GM21526 (cell line): ENCODE results near the gene RNU7-1.
A peak's percentile ranks its signal among the peaks of the same experiment; 100 is the strongest.

Source experiments
- ATAC-seq: cut with Tn5 transposase; IDR thresholded peaks from one replicate; pipeline ENCODE4 v1.9.1; 2021; ENCODE audit warnings: moderate library complexity; ENCODE audit not compliant: unreplicated experiment, low FRiP score

The RNU7-1 gene

DNA sequence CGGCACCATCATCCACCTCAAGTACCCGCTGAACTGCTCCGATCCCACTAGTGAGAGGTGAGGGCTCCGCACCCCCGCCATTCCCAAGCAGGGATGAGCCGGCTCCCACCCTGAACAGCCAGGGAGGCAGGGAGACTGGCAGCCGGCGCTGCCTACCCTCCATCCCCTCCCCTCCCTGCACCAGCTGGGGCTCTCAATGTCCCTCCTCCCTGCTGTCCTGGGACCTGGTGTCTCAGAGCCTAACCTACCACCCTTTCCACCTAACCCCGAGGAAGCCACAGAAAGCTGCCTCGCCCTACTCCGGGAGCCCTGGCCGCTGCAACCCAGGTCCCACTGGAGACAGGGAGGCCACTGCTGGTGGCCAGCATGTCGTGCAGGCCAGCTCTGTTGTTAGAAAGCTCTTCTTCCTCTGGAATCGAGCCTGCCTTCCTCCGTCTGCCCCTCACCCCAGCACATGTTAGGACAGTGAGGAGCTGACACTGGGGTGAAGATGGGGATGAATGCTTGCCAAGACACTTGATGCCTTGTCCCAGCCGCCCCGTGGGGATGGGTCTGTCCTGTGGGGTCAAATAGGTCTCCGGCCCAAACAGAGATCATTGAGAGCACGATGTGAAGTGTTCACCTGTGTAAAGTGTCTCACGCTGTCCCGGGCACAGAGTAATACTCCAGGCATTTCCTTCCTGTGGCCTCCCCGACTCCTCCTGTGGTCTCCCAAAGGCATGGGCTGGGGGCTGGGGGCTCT, 8.7 kb downstream of the RNU7-1 start:
- ATAC-seq = no peak

DNA sequence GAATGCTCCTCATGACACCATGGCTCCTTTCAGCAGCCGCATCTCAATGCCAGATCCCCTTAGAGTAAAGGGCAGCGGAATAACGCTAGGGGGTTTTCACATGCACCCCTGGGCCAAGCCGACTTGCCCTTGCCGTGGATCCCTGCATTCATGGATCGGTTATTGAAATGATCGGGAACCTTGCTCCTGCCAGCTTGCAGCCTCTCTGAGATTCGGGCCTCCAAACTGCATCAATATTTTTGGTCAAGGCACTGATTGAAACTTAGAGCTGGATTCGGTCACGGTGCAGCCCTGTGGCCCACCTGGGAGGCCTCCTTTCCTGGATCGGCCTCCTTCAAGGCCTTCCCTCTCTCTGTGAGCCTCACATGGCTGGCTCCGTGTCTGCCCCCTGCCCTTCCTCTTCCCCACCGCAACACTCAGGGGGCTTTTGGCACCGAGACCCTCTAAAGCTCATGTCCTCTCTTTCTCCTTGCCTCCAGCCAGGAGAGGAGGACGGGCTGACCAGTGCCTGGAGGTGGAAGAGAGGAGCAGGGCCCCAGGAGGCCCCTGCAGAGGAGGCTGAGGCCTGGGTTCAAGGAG, 9.3 kb downstream of the RNU7-1 start:
- no peak for ATAC-seq

DNA sequence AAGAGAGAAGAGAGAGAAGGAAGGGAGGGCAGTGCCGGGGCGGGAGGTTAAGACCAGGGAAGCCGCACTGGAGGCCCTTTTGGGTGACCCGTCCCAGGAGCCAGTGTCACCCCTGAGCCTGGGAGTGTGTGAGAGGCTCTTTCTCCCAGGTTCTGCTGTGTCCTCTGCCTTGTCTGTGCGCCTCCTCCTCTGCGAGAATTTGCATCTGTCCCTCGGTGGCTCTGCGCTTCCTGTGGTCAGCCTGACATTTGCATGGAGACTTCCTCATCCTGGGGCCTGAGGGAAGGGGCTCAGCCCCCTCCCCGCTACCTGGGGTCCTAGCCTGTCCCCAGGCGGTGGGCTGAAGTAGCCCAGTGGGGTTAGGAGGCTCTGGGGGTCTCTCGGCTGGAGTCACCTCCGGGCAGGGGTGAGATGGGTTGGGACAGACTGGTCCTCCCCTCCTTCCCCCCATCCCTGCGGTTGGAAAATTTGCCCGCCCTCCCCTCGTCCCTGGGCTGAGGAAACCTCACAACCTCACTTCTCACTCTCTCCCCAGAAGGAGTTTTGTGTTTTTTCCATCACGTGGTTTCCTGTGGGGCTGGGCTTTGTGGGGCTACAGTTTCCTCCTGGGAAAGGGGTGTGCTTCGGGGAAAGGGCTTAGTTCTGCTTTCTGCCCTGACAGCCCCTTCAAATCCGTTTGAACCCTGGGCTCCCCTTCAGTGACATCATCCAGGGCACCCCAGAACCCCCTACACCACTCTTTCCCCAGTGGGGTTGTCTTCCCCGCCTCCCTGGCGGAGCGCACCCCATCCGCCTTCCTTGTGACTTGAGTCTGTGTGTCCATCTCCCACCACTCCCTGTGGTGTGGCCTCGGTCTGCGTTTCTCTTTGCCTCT, 10.1 kb downstream of the RNU7-1 start:
- peak; percentile 27 for ATAC-seq

DNA sequence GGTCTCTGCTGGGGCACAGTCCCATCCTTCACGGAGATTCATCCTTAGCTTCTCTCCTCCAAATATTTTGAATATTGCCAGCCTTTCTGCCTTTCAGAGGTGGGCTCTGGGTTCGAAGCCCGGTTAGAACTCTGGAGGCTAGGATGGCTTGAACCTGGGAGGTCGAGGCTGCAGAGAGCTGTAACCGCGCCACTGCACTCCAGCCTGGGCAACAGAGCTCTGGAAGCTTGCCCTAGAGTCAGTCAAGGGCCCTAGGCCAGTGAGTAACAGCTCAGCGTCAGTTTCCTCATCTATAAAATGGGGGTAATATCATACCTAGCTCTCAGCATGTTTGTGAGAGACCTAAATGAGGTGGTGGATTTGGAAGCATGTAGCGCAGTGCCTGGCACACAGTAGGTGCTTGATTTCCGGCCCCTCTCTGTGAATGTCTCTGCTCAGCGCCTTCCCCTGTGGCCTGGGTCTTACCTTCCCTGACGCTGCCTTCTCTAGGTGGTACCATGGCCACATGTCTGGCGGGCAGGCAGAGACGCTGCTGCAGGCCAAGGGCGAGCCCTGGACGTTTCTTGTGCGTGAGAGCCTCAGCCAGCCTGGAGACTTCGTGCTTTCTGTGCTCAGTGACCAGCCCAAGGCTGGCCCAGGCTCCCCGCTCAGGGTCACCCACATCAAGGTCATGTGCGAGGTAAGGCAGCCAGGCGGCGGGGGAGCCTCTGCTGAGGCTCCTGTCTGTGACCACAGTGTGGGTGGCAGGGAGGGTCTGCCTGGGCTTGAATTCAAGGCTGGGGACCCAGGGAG, 10.9 kb downstream of the RNU7-1 start:
- no peak for ATAC-seq

DNA sequence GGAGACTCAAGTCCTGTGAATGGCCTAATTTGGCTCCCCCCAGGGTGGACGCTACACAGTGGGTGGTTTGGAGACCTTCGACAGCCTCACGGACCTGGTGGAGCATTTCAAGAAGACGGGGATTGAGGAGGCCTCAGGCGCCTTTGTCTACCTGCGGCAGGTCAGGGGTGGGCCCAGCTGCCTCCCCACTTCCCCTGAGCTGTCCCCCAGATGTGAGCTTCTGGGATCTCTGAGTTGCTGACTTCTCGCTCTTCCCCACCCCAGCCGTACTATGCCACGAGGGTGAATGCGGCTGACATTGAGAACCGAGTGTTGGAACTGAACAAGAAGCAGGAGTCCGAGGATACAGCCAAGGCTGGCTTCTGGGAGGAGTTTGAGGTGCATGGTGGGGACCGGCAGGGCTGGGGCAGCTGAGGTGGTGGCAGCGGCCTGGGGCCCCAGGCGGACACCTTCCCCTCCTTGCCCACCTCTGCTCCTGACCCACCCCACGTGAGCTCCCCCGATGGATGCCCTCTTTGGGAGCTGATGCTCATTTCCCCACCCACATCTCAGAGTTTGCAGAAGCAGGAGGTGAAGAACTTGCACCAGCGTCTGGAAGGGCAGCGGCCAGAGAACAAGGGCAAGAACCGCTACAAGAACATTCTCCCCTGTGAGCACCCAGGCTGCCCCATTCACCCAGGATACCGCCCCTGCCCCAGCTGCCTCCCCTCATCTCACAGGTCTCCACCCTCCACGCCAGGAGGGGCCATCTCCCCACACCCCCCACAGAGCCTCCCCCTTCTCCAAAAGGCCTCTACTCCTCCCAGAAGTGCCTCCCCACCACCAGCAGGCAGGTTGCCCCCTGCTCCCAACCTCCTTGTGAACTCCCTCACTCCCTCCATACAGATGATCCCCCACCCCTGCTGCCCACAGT, 11.7 kb downstream of the RNU7-1 start:
- no peak for ATAC-seq

DNA sequence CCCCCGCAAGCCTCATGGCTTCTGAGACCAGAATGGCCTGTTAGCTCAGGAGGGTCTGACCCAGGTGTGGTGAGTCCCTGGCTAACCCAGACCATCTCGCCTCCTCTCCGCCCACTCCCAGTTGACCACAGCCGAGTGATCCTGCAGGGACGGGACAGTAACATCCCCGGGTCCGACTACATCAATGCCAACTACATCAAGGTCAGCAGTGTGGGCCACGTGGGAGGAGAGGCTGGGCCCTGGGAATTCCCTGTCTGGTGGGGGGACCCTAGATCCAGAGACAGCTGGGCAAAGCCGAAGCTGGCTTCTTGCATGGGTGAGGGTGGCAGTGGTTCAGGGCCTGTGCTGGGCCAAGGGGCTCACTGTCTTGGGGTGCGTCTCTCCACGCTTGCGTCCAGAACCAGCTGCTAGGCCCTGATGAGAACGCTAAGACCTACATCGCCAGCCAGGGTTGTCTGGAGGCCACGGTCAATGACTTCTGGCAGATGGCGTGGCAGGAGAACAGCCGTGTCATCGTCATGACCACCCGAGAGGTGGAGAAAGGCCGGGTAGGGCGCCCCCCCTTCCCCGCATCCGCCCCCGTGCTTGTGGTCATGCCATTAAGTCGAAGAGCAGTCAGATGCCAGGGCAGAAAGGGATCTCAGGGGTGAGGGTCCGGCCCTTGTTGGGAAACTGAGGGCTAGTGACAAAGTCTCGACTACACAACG, 12.6 kb downstream of the RNU7-1 start:
- ATAC-seq = no peak

DNA sequence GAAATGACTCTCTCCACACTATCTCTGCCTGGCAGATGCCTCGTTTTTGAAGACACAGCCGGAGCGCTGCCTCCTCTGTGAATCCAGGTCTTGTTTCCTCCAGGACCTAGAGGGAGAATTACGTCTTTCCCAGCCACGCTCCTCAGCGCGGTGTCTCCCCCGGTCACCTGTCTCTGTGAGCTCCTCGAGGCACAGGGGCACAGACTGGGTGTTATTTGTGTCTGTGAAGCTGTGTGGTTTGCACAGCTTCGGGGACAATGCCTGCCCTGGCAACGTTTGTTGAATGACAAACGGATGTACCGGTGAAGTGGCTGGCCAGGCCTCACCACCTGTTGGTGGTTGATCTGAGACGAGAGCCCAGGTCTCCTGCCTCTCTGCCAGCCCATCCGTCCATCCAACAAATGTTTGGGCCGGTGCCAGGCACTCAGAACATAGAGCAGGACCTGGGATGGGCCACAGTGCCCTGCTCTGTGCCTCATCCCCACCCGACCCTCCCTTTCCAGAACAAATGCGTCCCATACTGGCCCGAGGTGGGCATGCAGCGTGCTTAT, 13.6 kb downstream of the RNU7-1 start:
- no peak for ATAC-seq

DNA sequence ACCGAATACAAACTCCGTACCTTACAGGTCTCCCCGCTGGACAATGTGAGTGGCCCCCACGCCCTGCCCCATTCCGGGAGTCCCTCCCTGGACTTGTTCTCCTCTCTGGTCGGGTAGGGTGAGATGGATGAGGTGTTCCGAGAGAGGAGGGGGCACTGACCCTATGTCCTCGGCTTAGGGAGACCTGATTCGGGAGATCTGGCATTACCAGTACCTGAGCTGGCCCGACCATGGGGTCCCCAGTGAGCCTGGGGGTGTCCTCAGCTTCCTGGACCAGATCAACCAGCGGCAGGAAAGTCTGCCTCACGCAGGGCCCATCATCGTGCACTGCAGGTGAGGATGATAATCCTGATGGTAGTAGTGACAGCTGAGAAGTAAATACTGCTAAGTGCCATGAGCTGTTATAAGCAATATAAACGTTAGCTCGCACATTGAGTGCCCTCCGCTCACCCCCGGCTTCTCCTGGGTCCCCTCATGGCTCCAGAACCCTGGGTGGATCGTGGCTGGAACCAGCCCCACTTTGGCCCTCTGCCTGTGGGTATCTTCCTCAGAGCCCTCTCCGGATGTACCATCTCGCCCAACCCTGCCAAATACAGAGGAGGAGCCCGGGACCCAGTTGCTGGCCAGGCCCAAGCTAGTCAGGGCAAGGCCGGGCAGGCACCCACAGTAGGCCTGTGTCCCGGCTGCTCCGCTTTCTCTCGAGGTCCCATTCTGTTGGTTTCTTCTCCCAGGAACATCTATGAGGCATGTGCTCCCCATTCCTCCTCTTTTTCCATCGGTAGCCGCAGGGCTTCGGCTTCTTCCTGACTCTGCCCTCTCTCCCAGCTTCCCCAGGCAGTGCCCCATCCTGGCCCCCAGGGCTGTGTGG, 14.4 kb downstream of the RNU7-1 start:
- ATAC-seq = no peak

DNA sequence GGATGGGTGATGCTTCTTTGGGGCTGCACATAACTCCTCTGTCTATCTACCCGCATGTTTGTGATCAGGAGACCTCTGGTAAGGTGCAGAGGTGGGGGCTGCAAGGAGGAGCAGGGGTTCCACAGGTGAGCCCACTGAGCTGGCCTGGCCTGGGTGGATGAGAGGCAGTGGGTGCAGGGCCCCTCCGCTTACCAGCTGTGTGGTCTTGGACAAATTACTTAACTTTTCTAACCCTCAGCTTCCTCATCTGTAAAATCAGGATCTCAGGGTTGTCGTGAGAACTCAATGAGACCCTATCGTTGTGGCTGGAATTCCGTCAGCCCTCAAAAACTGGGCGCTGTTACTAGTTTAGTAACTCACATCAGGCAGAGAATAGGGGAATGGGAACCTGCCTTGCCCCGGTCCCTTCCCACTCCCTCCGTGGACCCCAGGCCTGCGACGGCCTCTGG, 15.0 kb downstream of the RNU7-1 start:
- ATAC-seq = no peak

DNA sequence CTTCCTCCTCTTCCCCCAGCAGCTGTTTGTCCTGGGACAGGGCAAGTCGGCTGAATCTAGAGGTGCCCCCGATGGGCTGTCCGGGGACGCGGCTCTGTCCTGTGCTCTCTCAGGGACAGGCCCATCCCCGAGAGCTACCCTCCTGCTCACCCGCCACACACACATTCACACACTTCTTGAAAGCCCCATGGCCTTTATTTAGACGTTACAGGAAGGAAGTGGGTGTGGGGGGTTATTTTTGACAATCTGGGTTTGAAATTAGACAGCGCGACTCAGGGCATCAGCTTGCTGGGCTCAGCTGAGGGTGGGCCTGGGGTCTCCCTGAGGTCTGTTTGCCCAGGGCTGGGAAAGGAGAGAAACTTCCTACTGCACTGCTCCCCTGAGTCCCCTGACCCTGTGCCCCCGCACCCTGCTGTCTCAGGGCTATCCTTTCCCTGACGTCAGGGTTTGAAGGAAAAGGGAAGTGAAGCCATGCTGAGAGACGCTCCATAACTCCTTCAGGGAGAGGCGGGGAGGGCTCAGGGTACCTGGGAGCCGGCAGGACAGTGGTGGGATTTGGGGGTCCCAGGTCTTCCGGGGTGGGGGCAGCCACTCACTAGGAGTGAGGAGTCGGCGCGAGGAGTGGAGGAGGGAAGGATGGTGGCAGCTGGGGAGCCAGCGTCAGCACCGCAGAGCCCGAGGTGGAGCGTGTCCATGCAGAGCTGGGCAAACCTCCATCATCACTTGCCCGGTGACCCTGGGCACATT, 15.6 kb downstream of the RNU7-1 start:
- ATAC-seq = peak; percentile 41

DNA sequence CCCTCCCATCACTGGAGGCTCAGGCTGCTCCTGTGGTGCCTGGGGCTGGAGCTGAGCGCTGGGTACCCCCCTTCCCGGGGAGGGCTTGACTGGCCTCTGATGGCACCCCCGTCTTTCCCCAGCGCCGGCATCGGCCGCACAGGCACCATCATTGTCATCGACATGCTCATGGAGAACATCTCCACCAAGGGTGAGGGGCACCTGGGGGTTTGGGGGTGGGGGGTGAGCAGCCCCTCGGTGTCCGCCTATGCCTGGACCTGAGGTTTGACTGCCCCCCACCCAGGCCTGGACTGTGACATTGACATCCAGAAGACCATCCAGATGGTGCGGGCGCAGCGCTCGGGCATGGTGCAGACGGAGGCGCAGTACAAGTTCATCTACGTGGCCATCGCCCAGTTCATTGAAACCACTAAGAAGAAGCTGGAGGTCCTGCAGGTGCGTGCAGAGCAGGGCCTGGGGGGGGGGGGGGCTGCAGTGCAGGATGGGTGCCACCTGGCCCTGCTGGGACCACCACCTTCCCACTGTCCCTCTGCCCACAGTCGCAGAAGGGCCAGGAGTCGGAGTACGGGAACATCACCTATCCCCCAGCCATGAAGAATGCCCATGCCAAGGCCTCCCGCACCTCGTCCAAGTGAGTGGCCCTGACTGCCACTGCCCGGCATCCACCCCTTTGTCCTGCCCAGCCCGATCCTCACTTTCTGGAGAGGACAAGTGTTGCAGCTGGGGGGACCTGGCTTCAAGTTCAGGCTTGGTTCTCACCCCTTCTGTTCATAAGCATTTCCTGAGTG, 16.4 kb downstream of the RNU7-1 start:
- no peak for ATAC-seq

DNA sequence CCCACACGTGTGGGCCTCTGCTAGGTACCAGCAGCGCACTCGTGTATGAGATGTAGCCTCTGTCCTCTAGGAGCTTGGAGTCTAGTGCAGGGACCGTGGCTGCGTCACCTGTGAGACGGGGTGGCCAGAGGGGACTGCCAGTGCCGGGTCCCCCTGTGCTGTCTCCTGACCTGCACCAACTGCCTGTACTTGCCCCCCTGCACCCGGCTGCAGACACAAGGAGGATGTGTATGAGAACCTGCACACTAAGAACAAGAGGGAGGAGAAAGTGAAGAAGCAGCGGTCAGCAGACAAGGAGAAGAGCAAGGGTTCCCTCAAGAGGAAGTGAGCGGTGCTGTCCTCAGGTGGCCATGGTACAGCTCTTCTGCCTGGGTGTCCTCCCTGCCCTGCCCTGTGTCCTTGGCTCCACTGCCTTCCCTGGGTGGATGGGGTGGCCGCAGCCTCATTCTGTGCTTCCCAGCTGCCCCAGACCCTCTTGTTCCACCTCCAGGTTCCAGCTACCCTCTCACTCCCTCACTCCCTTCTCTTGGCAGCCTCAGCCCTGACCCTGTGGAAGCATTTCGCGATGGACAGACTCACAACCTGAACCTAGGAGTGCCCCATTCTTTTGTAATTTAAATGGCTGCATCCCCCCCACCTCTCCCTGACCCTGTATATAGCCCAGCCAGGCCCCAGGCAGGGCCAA, 17.1 kb downstream of the RNU7-1 start:
- no peak for ATAC-seq

DNA sequence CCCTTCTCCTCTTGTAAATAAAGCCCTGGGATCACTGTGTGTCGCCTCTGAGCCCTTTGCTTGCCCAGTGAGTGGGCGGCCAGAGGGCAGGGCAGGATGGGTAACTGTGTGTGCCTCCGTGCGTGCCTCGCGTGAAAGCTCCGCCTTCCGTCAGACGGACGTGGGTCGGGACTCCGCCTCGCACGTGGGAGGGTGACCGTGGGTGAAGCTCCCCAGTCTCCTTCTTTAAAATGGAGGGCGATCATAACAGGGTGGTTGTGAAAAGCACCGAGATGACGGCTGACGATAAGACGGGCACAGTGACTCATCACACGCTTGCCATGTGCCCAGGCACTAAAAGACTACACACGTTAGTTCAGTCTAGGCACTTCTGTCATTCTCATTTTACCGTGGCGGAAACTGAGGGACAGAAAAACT, 17.7 kb downstream of the RNU7-1 start:
- no peak for ATAC-seq

DNA sequence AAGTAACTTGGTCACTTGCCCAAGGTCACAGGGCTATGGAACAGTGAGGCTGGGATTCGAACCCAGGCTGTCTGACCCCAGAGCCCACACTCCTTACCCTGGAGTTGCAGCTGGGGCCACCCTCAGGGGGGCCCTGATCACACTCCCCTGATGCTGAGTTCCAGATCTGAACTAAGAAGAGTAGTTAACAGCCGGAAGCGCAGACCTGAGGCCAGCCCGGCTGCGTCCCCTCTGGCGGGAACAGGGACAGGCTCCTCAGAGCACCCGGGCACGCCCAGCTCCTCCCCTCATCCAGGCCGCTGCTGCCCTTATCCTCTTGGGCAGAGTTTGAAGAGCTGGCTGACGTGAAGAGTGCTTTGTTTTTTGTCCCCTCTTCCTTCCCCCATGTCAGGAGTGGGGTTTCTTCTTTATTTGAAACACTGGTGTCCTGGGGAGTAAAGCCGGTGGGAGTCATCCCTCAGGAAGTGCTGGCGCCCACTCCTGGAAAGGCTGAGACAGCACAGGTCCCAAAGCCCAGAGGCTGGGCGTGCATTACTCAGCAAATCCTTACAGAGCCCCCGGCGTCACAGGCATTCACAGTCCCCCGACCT, 18.2 kb downstream of the RNU7-1 start:
- ATAC-seq = no peak

DNA sequence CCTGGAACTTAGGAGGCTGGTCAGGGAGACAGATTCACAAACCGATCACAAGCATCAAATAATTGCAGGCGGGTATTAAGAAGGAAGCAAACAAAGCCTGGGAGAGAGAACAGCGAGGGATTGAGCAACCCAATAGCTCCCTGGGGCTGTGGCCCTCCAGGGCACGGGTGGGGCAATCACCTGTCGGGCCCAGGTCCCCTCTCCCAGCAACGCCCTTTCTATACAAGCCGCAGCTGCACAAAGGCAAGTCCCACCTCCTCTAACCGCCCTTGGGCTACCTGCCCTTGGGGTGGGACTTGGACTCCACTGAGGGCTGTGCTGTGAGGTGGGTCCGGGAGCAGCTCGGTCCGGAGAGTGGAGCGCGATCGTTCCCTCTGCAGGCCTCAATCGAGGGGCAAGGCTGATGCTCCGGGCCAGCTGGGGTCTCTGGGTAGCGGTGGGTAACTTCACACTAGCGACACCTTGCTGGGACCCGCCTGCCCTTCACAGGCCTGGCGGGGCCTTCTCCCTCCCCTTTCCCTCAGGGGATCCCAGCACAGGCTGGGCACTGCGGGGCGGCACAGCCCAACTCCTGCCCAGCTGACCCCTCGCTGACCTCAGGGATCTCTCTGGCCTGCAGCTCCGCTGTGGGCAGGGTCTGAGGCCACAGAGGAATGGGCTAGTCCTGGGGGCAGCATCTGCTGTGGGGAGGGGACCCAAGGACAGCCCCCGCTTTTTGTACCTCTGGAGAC, 18.8 kb downstream of the RNU7-1 start:
- ATAC-seq = no peak
